ENCODE data around the gene FBXL17.

DNA sequence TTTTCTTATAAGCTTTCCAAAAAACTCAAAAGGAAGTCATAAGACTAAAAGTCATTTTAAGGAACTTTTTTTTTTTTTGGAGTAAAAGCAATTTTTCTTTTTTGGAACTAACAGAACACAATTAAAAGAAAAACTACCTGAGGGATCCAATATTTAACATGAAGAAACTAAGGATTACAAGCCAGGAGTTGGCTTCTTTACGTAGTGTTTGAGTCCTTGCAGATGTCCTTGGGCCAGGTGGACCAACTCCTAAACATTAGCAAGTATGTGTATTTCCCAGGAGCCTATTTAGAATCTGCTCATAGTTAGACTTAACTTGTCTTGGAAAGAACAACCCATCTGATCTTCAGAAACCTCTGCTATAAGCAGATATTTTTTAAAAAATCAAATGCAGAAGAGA lies 557.1 kb downstream of the FBXL17 start:
- TF ChIP-seq KAT7 (CRISPR knock-in tag; IDR thresholded peaks at IDR 0.05; ENCODE audit: borderline replicate concordance) (no peak), ZZZ3 (CRISPR knock-in tag; IDR thresholded peaks at IDR 0.05; ENCODE audit: borderline replicate concordance) (no peak), POLR2AphosphoS5 (IDR thresholded peaks at IDR 0.05; ENCODE audit: low read depth, low read length) (no peak), HNRNPUL1 (IDR thresholded peaks at IDR 0.05; ENCODE audit: low read depth, low read length) (no peak)
